ENCODE results near the gene SMYD3. TPM values are rescaled to one million over a fixed set of nuclear protein-coding genes. Genes with fewer than 3 reads are reported as not detected.
"Not testable (repeated sequence)": the region's sequence is repeated elsewhere in the genome, so short reads cannot be mapped to it uniquely, and the experiment has no call there.

The SMYD3 gene
- polyA plus RNA-seq, 1 donor = 25.2 TPM

DNA sequence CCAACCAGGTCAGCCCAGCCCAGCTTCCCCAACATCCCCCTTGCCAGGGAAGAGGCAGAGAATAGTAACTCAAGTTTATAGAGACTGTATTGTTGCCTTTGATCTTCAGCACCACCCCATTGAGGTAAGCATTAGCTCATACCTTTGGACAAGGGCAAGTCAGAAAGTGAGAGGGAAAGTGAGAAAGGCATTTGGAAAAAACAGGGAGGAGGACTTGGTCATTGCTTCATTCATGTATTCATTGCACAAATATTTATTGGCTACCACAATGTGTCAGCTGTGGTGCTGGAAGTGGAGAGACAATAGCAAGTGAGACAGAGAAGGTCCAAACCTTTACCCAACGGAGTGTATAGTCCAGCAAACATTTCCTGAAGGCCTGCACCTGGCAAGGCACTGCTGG, 791.1 kb downstream of the SMYD3 start:
- DNase-seq = no peak

DNA sequence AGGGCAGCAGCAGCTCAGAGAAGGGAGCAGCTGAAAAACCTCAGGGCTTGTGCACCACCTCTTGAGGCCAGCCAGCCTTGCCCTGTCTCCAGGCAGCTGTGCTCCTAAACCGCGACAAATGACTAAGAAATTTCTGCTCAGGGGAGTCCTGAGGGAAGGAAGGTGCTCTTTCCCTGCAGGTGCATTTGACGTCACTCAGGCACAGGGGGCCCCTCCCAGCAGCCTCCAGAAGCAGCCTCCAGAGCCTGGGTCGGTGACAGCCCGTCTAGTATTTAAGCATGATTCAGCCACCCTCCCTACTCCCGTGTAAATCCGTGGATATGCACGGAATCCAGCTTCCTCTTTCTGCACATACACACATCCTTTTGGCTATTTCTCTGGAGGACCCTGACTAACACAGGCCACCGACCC, 791.8 kb downstream of the SMYD3 start:
- peak; percentile 12 for DNase-seq

DNA sequence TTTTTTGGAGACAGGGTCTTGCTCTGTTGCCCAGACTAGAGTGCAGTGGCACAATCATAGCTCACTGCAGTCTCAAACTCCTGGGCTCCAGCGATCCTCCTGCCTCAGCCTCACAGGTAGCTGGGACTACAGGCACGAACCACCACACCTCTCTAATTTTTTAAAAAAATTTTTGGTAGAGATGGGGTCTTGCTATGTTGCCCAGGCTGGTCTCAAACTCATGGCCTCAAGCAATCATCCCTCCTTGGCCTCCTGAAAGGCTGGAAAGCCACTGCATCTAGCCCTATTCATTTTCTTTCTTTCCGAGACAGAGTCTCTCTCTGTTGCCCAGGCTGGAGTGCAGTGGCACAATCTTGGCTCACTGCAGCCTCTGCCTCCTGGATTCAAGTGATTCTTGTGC, 793.1 kb downstream of the SMYD3 start:
- not testable (repeated sequence) for DNase-seq

DNA sequence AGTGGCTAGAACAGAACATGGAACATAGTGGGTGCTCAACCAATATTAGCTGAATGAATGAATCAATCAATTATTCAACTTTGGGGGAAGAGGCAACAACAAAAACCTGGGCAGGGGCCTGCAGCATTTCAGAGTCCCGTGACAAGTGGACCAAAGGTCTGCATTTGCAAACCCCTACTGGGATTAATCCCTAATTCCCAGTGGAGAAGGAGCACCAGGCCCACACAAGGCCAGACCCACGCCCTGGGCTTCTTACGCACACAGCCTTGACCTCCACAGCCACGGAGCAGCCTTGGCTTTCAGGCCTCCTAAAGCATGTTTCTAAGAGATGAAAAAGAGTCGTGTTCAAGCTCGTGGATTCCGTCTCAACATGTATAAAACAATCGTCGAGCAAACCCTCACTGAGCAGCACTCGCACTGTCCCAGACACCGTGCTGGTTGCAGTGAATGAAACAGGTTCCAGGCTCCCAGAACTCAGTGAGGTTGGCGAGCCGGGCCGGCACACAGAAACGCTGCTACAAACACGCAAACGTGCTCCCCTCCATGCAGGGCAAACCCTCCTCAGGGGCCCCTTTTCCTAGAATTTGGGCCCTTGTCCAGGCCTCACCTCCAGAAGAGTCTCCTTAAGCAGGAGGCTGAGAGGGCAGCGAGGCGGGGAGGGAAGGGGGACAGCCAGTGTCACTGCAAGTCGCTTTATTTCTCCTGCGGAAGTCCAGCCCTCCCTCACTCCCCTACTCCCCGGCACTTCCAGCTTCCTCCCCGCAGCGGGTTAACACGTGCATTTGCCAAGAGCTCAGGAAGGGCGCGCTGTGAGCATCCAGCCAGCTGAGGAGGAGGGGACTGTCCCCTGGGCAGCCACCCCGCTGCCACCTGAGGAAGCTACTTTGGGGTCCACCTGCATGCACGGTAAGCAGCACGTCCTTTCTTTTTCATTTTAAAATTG, 795.8 kb downstream of the SMYD3 start:
- DNase-seq = no peak

DNA sequence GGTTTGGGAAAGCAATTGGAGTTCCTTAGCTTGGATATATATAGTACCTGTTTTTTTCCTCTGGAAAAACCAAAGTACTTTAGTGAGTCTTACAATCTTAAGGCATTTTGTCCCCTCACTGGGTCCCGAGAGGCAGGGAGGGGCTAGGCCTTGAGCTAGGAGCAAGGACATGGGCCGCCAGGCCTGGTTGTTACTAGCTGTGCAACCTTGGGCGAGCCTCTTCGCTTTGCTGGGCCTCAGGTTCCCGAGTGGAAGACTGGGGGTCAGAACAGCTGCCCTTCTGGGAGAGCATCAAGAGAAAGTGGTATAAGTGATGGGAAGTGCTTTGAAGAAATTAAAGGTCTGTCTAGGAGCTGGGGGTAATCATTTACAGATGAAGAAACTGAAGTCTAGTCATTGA, 799.1 kb downstream of the SMYD3 start:
- DNase-seq = no peak

DNA sequence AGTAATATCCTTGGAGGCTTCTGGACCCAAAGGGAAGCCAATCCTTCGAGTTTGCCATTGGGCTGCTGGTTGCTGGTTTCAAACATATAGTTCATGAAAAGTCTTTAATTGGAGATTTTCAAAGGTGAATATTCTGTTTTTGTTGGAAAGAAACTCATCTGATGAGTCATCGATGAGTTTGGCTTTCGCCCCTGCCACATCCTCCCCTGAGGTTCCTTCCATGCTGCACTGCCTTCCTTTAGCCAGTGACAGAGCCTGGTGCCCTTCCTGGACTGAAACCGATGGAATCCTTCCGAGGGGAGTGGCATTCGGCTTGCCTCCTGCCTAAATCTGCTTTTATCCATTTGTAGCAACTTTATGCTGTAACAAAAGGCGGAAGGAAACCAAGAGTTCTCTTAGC, 802.3 kb downstream of the SMYD3 start:
- DNase-seq = no peak

DNA sequence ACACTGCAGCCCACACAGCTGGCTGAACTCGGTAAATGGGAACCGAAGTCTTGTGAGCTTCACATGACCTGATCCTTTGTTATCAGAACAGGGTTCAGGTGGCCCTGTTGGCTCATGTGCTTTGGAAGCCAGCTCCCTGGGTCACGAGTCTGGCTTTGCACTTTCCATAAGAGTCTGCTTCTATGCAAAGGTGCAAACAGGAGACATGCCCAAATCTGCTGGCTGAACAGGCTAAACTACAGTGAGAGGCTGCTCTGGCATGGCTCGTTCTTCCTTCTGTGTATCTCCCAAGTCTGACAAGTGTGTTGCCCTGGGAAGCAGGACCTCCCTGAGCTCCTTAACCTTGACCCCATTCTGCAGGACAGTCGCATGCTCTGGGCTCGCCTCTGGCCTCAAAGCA, 802.7 kb downstream of the SMYD3 start:
- no peak for DNase-seq

DNA sequence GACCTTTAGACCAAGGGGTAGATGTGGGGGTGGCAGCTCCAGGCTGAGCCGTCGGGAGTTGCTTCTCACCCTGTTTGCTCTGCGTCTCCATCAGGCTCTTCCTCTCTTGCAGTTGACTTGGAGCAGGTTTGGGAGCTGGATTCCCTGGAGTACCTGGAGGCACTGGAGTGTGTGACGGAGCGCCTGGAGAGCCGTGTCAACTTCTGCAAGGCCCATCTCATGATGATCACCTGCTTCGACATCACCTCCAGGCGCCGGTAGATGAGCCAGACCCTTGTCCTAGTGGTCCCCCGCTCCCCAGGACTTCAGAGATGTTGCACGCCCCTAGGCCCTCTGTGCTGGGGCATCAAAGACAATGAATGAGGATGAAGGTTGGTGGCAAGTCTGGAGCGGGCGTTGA, 804.7 kb downstream of the SMYD3 start:
- no peak for DNase-seq

DNA sequence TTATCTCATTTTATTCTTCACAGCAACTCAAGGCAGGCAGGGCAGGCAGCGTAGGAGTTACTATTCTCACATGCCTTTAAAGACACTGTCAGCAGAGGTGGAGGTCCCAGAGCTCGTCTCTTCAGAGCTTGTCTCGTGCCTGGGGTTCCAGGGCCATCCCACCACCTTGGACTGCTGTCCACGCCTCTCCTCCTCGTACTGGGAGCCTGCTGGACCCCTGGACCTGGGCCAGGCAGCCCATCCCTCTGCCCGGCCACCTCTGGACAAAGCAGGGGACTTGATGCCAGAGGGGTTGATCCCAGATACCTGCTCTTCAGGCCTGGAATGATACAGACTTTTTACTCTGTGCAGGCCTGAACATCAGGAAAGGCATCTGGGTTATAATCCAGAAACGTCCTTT, 805.4 kb downstream of the SMYD3 start:
- no peak for DNase-seq

DNA sequence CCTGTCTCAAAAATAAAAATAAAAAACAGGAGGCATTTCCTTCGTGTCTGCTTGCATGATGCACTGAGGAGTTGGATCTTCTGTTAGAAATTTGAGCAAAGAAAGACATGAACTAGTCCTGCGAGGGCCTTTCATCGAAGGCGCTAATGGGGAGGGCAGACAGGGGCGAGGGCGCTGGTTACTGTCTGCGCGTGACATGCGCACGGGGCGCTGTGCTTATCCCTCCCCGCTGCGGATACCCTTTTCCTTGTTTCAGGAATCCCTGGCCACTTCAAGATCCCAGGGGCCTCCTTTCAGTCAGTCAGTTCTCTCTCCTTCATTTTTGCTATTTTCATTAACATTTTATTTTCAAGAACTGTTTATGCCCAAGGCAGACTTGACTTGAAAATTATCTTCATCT, 806.4 kb downstream of the SMYD3 start:
- DNase-seq = no peak

Other genes starting within 250 kb of the SMYD3 start
- gene TFB2M, start 59.0 kb upstream of the SMYD3 start, polyA plus RNA-seq (ENCODE audit: insufficient read length) = 21.3 TPM
- 22.4 TPM for gene CNST, start 59.2 kb upstream of the SMYD3 start, polyA plus RNA-seq (ENCODE audit: insufficient read length)
- 50.4 TPM for gene SCCPDH, start 217.1 kb upstream of the SMYD3 start, polyA plus RNA-seq (ENCODE audit: insufficient read length)